GM19467 (cell line): Measurements from ENCODE around the gene ICAM2.
A peak's percentile ranks its signal among the peaks of the same experiment; 100 is the strongest.

Experiments used
- ATAC-seq: cut with Tn5 transposase; IDR thresholded peaks from one replicate; pipeline ENCODE4 v1.9.1; 2021; ENCODE audit warnings: mild to moderate bottlenecking, moderate library complexity; ENCODE audit not compliant: unreplicated experiment

Gene ICAM2

DNA sequence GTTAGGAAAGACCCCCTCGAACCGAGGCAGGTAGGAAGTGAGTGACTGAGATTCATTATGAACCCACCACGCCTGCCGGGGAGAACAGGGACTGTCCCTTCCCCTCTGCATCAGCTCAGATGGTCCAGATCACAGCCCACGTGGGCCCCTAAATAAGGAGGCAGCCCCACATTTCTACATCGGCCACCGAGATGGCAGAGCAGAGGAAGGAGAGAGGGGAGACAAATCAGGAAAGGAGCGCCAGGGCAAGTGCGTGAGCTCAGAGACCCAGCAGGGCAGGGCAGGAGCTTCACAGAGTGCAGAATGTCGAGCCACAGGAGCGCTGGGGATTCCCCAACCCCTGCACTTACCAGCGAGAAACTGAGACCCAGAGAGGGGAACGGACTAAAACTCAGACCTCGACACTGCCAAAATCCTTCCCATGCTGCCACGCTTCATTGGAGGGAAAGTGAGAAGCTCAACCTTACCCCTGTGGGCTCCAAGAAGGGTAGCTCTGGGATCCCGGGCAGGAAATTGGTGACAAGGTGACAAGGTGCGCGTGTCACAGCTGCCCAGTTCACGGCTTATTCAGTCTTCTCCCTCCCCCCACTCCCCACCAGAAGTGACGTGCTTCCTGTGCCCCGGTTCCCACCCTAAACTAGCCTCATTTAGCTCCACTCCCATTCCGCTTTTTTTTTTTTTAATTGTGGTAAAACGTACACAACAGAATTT lies at the start of gene ICAM2:
Gene ICAM2 (minus strand): TSS at position 578 of the 711 bp plus-strand sequence. CDS start 13,942 bp downstream, outside the sequence.
- ATAC-seq: peak; percentile 55

GRCh38 chr17:64070213-64070612 lies 49.8 kb upstream of the ICAM2 start:
- no peak for ATAC-seq

DNA sequence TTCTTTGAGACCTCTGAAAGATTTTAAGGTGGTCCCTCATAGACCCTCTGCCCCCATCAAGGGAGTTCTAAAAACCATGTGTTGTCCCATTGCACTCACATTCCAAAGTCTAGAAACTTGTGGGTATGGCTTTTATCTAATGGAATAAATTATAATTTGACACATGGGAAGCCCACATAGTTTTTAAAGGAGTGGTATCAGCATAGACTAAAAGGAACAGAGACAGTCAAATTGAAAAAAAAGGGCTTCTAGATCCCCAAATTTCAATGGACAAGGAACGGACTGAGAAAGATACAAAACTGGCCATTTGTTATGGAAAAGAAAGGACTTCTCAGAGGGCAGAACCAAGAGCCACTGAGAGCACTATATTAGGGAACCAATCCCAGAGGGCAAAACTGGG lies 48.7 kb upstream of the ICAM2 start:
- ATAC-seq: no peak

DNA sequence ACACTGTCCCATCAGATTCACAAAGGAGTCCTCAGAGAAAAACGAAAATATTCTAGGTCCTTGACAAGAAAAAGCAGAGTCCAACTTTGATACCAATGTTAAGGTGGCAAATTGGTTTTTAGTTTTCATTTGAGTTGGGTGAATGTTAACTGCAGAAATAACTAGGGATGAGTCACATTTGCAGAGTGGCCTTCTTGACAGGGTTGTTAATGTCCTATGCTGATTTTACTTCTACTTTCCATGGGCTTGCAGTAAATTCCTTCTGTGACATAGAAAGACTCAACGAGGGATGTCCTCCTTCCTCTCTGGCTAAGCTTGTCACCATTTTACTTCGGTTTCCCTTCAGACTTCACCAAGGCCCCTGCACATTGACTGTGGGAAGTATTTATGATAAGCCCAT lies 47.2 kb upstream of the ICAM2 start:
- no peak for ATAC-seq

DNA sequence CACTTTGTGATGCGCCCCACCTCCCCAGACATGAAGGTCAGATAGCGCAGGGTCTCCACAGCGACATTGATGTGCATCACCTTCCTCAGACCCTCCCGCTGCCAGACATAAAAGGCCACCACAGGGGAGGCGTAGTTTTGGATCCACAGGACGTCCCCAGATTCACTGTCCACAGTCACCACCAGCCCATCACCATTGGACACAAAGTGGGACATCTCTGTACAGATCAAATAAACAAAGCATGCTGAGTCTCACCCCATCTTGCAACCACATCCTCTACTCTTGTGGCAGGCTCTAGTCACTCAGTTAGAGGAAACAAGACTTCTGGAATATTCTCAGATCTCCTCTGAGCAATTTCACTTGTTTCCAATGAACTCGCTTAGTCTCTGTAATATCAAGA lies 46.3 kb upstream of the ICAM2 start:
- no peak for ATAC-seq

- ATAC-seq: no peak
Measured at GRCh38 chr17:64065161-64065560, 44.7 kb upstream of the ICAM2 start.

DNA sequence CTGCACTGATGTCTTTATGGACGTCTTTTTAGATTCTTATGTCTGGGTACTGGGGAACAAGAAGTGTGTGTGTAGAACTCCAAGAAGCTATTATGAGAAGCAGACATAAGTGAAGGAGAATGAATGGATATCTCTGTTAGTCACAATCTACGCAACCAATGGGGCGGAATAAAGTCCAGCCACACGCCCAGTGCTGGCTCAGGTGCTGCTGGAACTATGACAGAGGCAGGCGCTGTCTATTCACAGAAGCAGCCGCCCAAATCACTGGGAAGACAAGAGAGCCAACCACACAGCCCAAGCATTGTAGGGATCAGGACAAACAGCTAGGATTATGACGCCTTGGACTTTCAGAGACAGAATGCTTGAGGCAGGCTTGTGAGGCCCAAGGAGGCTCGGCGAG lies 43.9 kb upstream of the ICAM2 start:
- no peak for ATAC-seq

DNA sequence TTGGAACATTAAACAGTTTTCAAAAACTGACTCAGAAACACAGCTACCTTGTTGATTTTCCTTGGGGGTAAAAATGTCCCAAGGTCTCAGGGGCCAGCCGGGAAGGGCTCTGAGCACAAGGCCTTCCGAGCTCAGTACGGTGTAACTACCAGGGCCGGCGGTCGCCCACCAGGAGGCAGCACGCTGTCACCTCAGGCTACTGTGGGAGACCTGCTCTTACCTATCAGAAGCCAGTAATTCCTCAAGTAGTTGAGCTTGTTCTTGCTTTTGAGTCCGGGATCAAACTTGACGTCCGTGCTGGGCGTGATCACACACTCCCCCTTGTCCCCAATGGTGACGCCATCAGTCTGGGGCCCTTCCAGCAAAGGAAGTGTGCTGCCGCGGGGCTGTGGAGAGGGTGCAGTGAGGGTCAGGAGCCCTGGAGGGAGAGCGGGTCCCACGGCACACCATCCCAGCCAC lies 43.4 kb upstream of the ICAM2 start:
- no peak for ATAC-seq

- ATAC-seq: no peak
Measured at GRCh38 chr17:64063088-64063487, 42.7 kb upstream of the ICAM2 start.

DNA sequence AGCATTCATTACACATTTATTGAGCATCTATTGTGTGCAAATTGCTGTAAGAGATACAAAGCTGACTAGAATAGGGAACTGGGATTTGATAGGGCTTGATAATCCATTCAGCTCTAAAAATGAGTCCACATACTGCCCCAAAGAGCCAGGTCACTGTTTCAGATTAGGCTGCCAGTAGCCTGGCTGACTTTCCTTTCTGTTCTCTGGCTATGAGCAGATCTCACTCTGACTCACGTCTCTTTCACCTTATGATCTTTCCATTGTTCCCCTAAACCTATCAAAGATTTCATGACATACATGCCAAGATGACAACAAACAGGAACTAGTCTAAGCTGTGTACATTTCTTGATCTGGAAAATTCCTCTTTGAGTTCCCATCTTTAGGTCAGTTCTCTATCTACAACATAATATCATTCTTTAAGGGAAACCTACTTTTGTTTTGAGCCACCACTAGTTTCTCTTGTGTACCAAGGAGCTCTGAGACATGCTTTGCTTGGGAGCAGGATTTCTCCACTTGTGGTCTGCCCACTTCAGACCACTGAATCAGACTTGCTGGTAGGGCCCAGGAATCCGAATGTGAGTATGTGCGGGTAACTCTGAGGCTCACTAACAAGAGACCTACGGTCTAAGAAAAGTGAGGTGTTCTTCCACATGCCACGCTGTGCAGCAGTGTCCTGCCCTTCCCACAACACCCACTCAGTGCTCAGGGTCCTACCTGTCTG lies 40.9 kb upstream of the ICAM2 start:
- ATAC-seq: no peak

- ATAC-seq: no peak
Measured at GRCh38 chr17:64060331-64060730, 39.9 kb upstream of the ICAM2 start.

DNA sequence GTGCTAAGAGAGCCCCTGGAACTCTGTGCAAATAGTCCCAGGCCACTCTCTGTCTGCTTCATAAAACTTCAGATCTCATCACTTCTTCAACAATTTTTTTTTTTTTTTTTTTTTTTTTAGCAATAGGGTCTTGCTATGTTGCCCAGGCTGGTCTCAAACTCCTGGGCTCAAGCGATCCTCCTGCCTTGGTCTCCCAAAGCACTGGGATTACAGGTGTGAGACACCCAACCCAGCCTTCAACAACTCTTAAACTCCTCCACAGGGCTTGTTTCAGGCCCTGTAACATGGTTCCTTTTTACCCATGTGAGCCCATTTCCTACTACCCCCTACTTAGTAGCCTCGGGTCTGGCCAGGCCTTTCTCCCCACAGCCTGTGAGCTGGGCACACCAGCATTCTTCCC lies 39.3 kb upstream of the ICAM2 start:
- ATAC-seq: no peak

GRCh38 chr17:64058621-64059020 lies 38.2 kb upstream of the ICAM2 start:
- ATAC-seq: no peak

- ATAC-seq: no peak
Measured at GRCh38 chr17:64057701-64058263, 37.3 kb upstream of the ICAM2 start.

GRCh38 chr17:64056269-64057005 lies 36.0 kb upstream of the ICAM2 start:
- ATAC-seq: peak; percentile 43

DNA sequence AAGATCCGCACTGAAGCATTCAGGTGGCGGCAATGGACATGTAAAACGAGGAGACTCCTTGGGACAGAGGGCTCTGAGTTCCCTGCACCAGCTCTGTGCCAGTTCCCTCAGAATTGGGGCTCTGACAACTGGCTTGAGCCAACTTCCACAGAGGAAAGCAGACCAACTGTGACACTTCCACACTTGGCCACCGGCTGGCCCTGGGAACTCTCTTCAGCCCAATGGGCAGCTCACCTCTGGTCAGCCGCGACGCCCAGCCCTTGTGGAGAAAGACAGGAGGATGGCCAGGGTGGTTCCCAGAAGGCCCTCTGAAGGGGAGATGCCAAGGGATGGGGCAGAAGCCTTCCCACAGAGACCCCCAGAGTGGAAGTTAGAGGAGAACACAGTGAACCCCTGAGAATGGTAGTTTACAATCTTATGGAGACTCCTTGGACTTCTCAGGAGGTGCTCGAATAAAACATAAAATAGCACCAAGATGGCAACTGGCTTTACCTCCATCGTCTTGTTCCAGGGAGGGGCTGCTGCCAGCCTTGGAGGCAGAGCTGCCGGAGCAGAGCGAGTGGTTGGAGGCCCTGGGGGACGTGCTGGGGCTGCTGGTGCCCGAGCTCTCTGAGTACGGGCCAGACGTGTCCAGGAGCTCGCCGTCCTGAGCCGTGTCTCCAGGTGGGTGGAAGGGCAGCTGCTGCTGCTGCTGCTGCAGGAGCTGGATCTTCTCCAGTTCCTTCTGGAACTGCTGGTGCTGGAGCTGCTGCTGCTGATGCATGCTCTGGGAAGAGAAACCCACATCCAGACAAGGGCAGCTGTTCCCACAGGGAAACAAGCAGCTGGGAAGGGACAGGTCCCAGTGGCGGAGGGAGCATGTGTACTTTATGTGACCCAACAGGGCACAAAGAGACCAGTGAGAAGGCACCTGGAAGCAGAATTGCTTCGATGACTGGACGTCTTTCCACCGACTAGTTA lies 35.0 kb upstream of the ICAM2 start:
- no peak for ATAC-seq

GRCh38 chr17:64054304-64054703 lies 33.9 kb upstream of the ICAM2 start:
- no peak for ATAC-seq

- no peak for ATAC-seq
Measured at GRCh38 chr17:64053101-64053500, 32.7 kb upstream of the ICAM2 start.

GRCh38 chr17:64051153-64051552 lies 30.7 kb upstream of the ICAM2 start:
- no peak for ATAC-seq

DNA sequence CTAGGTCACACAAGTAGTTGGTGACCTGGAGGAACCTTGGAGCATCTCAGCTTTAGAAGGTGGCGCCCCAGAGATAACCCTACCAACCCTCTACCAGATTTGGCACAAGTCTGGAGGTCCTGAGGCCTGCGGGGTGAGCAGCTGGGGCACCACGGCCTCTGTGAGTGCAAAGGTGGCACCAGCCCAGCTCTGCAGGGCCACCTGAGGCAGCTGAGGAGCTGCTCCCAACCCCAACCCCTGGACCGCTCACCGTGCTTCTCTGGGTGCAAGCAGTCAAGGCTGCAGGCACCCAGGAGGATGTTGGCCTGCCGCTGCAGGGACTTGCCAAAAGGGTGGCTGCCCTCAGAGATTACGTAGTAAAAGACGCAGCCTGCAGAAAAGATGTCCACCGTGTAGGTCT lies 28.4 kb upstream of the ICAM2 start:
- ATAC-seq: no peak
